Hindlimb muscle (tissue), 1 donor: ENCODE data around the gene CPED1. TPM values are rescaled to one million over a fixed set of nuclear protein-coding genes. Genes with fewer than 3 reads are reported as not detected.
"Not testable (repeated sequence)": the region's sequence is repeated elsewhere in the genome, so short reads cannot be mapped to it uniquely, and the experiment has no call there.

Experiments used
- DNase-seq: peaks from one replicate; pipeline ENCODE4 v3.0.0-alpha.2; 2013
- polyA plus RNA-seq: library from polyadenylated mRNA; unstranded; fragments of 120-200 nt; gene quantifications from one replicate; pipeline ENCODE4 v1.2.1, GENCODE V29; 2013; ENCODE audit not compliant: insufficient read length

CPED1 gene
- polyA plus RNA-seq, 1 donor = 8.2 TPM

- no peak for DNase-seq
Observed at GRCh38 chr7:121101083-121101482, 112.6 kb downstream of the CPED1 start.

- no peak for DNase-seq
Observed at GRCh38 chr7:121101621-121102020, 113.1 kb downstream of the CPED1 start.

- no peak for DNase-seq
Observed at GRCh38 chr7:121102619-121103018, 114.1 kb downstream of the CPED1 start.

- no peak for DNase-seq
Observed at GRCh38 chr7:121103086-121103485, 114.6 kb downstream of the CPED1 start.

- no peak for DNase-seq
Observed at GRCh38 chr7:121103579-121103978, 115.1 kb downstream of the CPED1 start.

GRCh38 chr7:121105262-121105661 lies 116.8 kb downstream of the CPED1 start:
- DNase-seq = peak; percentile 32

GRCh38 chr7:121107923-121108498 lies 119.5 kb downstream of the CPED1 start:
- DNase-seq = peak; percentile 72

GRCh38 chr7:121109145-121109544 lies 120.6 kb downstream of the CPED1 start:
- DNase-seq = no peak

- DNase-seq = no peak
Observed at GRCh38 chr7:121113288-121113687, 124.8 kb downstream of the CPED1 start.

- DNase-seq = no peak
Observed at GRCh38 chr7:121116396-121116795, 127.9 kb downstream of the CPED1 start.

GRCh38 chr7:121119047-121119446 lies 130.5 kb downstream of the CPED1 start:
- no peak for DNase-seq

- DNase-seq = peak; percentile 45
Observed at GRCh38 chr7:121123032-121123431, 134.5 kb downstream of the CPED1 start.

- DNase-seq = not testable (repeated sequence)
Observed at GRCh38 chr7:121125454-121125853, 136.9 kb downstream of the CPED1 start.

- no peak for DNase-seq
Observed at GRCh38 chr7:121126201-121126600, 137.7 kb downstream of the CPED1 start.

- DNase-seq = no peak
Observed at GRCh38 chr7:121126801-121127534, 138.5 kb downstream of the CPED1 start.

GRCh38 chr7:121132940-121133339 lies 144.4 kb downstream of the CPED1 start:
- no peak for DNase-seq

GRCh38 chr7:121133444-121133843 lies 144.9 kb downstream of the CPED1 start:
- no peak for DNase-seq

- DNase-seq = no peak
Observed at GRCh38 chr7:121137580-121137979, 149.1 kb downstream of the CPED1 start.

- no peak for DNase-seq
Observed at GRCh38 chr7:121138262-121138933, 149.9 kb downstream of the CPED1 start.

GRCh38 chr7:121139427-121139826 lies 150.9 kb downstream of the CPED1 start:
- no peak for DNase-seq

- no peak for DNase-seq
Observed at GRCh38 chr7:121140790-121141189, 152.3 kb downstream of the CPED1 start.

GRCh38 chr7:121151774-121152221 lies 163.3 kb downstream of the CPED1 start:
- DNase-seq = no peak

GRCh38 chr7:121153411-121153810 lies 164.9 kb downstream of the CPED1 start:
- no peak for DNase-seq

- DNase-seq = no peak
Observed at GRCh38 chr7:121153995-121154394, 165.5 kb downstream of the CPED1 start.
